Pericardium fibroblast (primary cell): ENCODE results near the gene ACCSL. TPM values are rescaled to one million over a fixed set of nuclear protein-coding genes. Genes with fewer than 3 reads are reported as not detected.

Experiments used
- total RNA-seq: library from RNA; depleted of rRNA; stranded (reverse); fragments of >200 nt; gene quantifications from 2 replicates; pipeline ENCODE4 v1.2.3, GENCODE V29; 2015

ACCSL gene
- not detected in 2 replicates for total RNA-seq

DNA sequence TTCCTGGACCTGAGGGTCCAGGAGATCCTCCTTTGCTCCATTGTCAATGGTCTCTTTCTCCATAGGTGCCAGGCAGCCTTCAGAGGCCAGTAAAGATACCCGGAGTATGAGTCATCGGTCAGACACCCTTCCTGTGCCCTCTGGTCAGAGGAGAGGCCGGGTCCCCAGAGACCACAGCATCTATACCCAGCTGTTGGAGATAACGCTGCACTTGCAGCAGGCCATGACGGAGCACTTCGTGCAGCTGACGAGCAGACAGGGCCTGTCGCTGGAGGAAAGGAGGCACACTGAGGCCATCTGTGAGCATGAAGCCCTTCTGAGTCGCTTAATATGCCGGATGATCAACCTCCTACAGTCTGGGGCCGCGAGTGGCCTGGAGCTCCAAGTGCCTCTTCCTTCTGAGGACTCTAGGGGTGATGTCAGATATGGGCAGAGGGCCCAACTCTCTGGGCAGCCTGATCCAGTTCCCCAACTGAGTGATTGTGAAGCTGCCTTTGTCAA is at the start of gene ACCSL:
ACCSL (plus strand) TSS at position 51 of the 501 bp plus-strand sequence; CDS start at position 107, 56 bp downstream.

GRCh38 chr11:44065841-44066731 is 18.3 kb downstream of the ACCSL start, which contains the start of gene ACCS:
Gene ACCS (plus strand): TSS chr11:44066270. CDS start chr11:44067628, 1,358 bp downstream.

GRCh38 chr11:44095506-44096359 is 48.0 kb downstream of the ACCSL start, which contains the start of gene EXT2:
Gene EXT2 (plus strand): TSS chr11:44095678. CDS start chr11:44107713, 12,035 bp downstream.

Other genes with a start within 250 kb of the ACCSL start
- 30.5 and 49.7 TPM in 2 replicates for gene ALKBH3, start 167.2 kb upstream of the ACCSL start, total RNA-seq
- 2.2 and 2.8 TPM in 2 replicates for gene C11orf96, start 105.3 kb upstream of the ACCSL start, total RNA-seq
- gene ACCS, start 18.3 kb downstream of the ACCSL start, total RNA-seq = 7.5 and 17.5 TPM in 2 replicates
- gene EXT2, start 47.7 kb downstream of the ACCSL start, total RNA-seq = 93.4 and 122 TPM in 2 replicates